Sigmoid colon (tissue), 7 donors: ENCODE data around the gene ACAP2. TPM values are rescaled to one million over a fixed set of nuclear protein-coding genes. Genes with fewer than 3 reads are reported as not detected.

Experiments used
- DNase-seq: peaks from one replicate; pipeline ENCODE4 v3.0.0-alpha.2; 2019
- H3K27ac ChIP-seq, 4 donors: fragments of 200-600 bp; sonication (generic); one replicate each; pipeline ENCODE4 v1.5.1; 2016 to 2019; ENCODE audit warnings: mild to moderate bottlenecking in 1 of 4
- H3K27me3 ChIP-seq, 3 donors: fragments of 200-600 bp; sonication (generic); one replicate each; pipeline ENCODE4 v1.5.1; 2019; ENCODE audit warnings: mild to moderate bottlenecking in 1 of 3
- H3K36me3 ChIP-seq, 4 donors: fragments of 200-600 bp; sonication (generic); one replicate each; pipeline ENCODE4 v1.5.1; 2016 to 2019
- H3K4me1 ChIP-seq, 4 donors: fragments of 200-600 bp; sonication (generic); one replicate each; pipeline ENCODE4 v1.5.1; 2017 to 2019
- H3K4me3 ChIP-seq, 4 donors: fragments of 200-600 bp; sonication (generic); one replicate each; pipeline ENCODE4 v1.5.1; 2017 to 2019; ENCODE audit warnings: mild to moderate bottlenecking in 2 of 4, moderate library complexity in 1 of 4
- H3K9me3 ChIP-seq, 4 donors: fragments of 200-600 bp in 3 of 4; sonication (generic) in 3 of 4; one replicate each; pipeline versions ENCODE4 v1.5.1 to v1.6.1; 2013 to 2019
- EP300 ChIP-seq, 4 donors: sonication (generic); formaldehyde crosslinking; IDR thresholded peaks; one replicate each; pipeline ENCODE4 v1.6.1; 2017; ENCODE audit warnings: antibody characterized with exemption in 4 of 4
- POLR2A ChIP-seq, 2 donors: fragments of 450-650 bp; IDR thresholded peaks; one replicate each; pipeline ENCODE4 v1.6.1; 2016; ENCODE audit warnings: antibody characterized with exemption in 2 of 2, mild to moderate bottlenecking in 2 of 2, moderate library complexity in 2 of 2
- POLR2AphosphoS5 ChIP-seq, 4 donors: sonication (generic); formaldehyde crosslinking; IDR thresholded peaks; one replicate each; pipeline ENCODE4 v1.6.1; 2017; ENCODE audit warnings: antibody characterized with exemption in 4 of 4
- WGBS, 2 donors: extraction: QIAGEN DNeasy Blood & Tissue Kit; methylation state at CpG; one replicate each; pipeline ENCODE4 v1.1.7; 2013; 5-methylcytosine and 5-hydroxymethylcytosine counted together
- intact Hi-C: fragments of 100-400 bp; cut with DNase I; formaldehyde crosslinking; loops from one replicate; pipeline ENCODE4 v1.15.1; 2023
- polyA plus RNA-seq, 3 donors: library from polyadenylated mRNA; stranded (reverse); fragments of 200-250 nt; gene quantifications; one replicate each; pipeline ENCODE4 v1.2.3, GENCODE V29; 2013
- total RNA-seq, 4 donors: library from RNA; depleted of rRNA; stranded (reverse); fragments of >200 nt; gene quantifications; one replicate each; pipeline ENCODE4 v1.1.0, GENCODE V29; 2016
- TF ChIP-seq, protein P1 (sequence below), 4 experiments: fragments of 450-650 bp in 3 of 4; fragments of 200-600 bp in 1 of 4; IDR thresholded peaks; one replicate each; pipeline ENCODE4 v1.5.1; 2016 to 2019; ENCODE audit warnings: antibody characterized with exemption in 4 of 4, mild to moderate bottlenecking in 3 of 4, moderate library complexity in 2 of 4
- donor health status: healthy with polysubstance abuse.
- donor health status: Bipolar disorder and iron deficiency.
- donor health status: healthy.

ACAP2 gene
- total and polyA plus RNA-seq, 7 donors, result 12.0 to 57.1 (median 28.0) TPM

DNA sequence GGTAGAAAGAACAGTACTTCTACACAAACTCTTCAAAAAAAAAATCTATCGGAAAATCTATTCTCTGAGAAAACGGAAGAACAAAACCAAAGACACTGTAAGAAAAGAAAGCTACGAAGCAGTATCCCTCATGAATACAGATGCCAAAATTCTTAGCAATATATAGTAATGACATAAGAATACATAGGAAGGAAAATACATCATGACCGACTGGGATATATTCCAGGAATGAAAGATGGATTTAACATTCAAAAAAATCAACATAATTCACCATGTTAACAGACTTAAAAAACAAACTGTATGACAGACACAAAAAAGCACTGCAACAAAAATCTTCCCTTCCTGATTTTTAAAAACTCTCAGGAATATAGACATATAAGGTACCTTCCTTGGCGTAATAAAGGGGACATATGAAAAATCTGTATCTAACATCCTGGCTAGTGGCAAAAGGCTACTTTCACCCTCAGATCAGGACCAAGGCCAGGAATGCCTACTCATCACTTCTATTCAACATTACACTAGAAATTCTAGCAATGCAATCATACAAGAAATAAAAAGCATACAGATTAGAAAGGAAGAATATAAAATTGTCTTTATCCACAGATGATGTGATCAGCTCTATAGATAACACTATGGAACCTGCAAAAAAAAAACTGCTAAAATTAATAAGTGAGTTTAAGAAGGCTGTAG lies 94.2 kb downstream of the ACAP2 start:
- H3K9me3 ChIP-seq, result no peaks in the 10 kb centered on the region
- WGBS, 2 donors, result 93 to 97% methylated on average over 5 of the region's 5 CpGs
- intact Hi-C loops, result no loop called here

DNA sequence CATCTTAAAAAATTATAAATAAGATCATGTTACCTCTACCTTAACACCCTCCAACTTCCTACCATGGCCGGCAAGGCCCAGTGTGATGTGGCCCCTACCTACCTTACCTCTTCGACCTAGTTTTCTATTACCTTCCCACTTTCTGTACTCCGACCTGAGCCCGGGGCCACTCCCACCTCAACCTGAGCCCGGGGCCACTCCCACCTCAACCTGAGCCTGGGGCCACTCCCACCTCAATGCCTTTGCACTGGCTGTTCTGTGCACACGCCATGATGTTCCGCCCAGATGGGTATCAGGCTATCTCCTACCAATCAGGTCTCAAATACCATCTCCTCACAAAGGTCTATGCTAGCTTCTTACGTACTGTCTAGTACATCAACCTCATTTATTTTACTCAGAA lies 105.1 kb downstream of the ACAP2 start:
- TF ChIP-seq POLR2AphosphoS5 (IDR thresholded peaks at IDR 0.05) (no peak), POLR2A (IDR thresholded peaks at IDR 0.05) (no peak), EP300 (IDR thresholded peaks at IDR 0.05) (no peak)
- TF ChIP-seq, protein P1, sequence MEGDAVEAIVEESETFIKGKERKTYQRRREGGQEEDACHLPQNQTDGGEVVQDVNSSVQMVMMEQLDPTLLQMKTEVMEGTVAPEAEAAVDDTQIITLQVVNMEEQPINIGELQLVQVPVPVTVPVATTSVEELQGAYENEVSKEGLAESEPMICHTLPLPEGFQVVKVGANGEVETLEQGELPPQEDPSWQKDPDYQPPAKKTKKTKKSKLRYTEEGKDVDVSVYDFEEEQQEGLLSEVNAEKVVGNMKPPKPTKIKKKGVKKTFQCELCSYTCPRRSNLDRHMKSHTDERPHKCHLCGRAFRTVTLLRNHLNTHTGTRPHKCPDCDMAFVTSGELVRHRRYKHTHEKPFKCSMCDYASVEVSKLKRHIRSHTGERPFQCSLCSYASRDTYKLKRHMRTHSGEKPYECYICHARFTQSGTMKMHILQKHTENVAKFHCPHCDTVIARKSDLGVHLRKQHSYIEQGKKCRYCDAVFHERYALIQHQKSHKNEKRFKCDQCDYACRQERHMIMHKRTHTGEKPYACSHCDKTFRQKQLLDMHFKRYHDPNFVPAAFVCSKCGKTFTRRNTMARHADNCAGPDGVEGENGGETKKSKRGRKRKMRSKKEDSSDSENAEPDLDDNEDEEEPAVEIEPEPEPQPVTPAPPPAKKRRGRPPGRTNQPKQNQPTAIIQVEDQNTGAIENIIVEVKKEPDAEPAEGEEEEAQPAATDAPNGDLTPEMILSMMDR (IDR thresholded peaks at IDR 0.05), result no peak
- no peak for DNase-seq
- intact Hi-C loops, result no loop called here
- no peaks in the 10 kb centered on the region for H3K4me1 ChIP-seq
- no peaks in the 10 kb centered on the region for H3K9me3 ChIP-seq
- peaks cover 0 to 21% (median 0%) of the 10 kb centered on the region in 4 donors for H3K36me3 ChIP-seq
- H3K27me3 ChIP-seq, result no peaks in the 10 kb centered on the region
- 85 to 95% methylated on average over 8 of the region's 8 CpGs for WGBS, 2 donors
- H3K4me3 ChIP-seq, result no peak overlapping the region
- no peak overlapping the region for H3K27ac ChIP-seq

More for the DNA sequence above, 94.2 kb downstream of the ACAP2 start:
- no peak for DNase-seq
- H3K27ac ChIP-seq, result no peak overlapping the region
- no peaks in the 10 kb centered on the region for H3K27me3 ChIP-seq
- TF ChIP-seq EP300 (IDR thresholded peaks at IDR 0.05) (no peak), POLR2A (IDR thresholded peaks at IDR 0.05) (no peak), POLR2AphosphoS5 (IDR thresholded peaks at IDR 0.05) (no peak)
- TF ChIP-seq, protein P1 (IDR thresholded peaks at IDR 0.05), result no peak
- H3K36me3 ChIP-seq, result no peaks in the 10 kb centered on the region
- no peak overlapping the region for H3K4me3 ChIP-seq
- no peaks in the 10 kb centered on the region for H3K4me1 ChIP-seq

DNA sequence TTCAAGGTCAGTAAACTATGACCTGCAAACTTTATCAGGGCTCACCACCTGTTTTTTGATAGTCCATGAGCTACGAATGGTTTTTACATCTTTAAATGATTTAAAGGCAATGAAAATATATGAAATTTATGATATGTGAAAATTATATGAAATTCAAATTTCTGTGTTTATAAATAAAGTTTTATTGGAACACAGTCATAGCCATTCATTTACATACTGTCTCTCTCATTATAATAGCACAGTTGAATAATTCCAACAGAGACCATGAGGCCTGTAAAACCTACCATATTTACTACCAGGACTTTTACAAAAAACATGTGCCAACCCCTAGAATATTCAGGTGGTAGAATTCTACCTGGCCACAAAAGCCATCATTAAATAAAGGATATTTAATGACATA lies 107.9 kb downstream of the ACAP2 start:
- intact Hi-C loops, result no loop called here
- Histone ChIP-seq H3K9me3 (no peaks in the 10 kb centered on the region), H3K27me3 (no peaks in the 10 kb centered on the region), H3K27ac (no peak overlapping the region), H3K4me3 (no peak overlapping the region), H3K4me1 (no peaks in the 10 kb centered on the region), H3K36me3 (peaks cover 0 to 47% (median 0%) of the 10 kb centered on the region in 4 donors)
- WGBS, 2 donors, result 90 to 92% methylated on average over 1 of the region's 1 CpG
- DNase-seq, result no peak
- no peak for TF ChIP-seq POLR2AphosphoS5 (IDR thresholded peaks at IDR 0.05)

DNA sequence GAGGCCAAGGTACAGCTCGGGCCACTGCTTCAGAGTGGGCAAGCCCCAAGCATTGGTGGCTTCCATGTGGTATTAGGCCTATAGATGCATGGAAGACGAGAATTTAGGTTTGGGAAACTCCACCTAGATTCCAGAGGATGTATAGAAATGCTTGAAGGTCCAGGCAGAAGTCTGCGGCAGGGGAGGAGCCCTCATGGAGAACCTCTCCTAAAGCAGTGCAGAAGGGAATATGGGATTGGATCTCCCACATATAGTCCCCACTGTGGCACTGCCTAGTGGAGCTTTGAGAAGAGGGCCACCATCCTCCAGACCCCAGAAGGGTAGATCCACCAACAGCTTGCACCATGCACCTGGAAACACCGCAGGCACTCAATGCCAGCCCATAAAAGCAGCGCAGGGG lies 123.8 kb downstream of the ACAP2 start:
- 98% methylated on average over 5 of the region's 5 CpGs for WGBS, 2 donors
- TF ChIP-seq, protein P1 (IDR thresholded peaks at IDR 0.05), result no peak
- TF ChIP-seq POLR2AphosphoS5 (IDR thresholded peaks at IDR 0.05), result no peak
- no peak for TF ChIP-seq POLR2A (IDR thresholded peaks at IDR 0.05)
- no peak for TF ChIP-seq EP300 (IDR thresholded peaks at IDR 0.05)

DNA sequence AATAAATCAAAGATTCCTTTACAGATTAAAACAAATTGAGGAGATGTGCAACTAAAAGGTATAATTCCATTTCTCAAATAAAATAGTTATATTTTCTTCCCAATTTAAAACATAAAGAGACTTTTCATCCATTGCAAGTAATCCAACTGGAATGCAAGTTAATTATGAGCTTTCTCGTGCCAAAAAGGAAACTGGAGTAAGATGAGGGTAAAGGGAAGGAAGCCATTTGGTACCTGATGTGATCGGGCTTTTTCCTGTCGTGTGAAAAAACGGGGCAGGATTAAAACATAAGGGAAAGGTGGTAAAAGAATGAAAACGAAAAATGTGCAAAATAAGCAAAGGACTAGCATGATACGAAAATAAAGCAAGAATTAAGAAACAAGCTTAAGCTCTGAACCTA lies 130.1 kb downstream of the ACAP2 start:
- Histone ChIP-seq H3K4me1 (no peaks in the 10 kb centered on the region), H3K27me3 (no peaks in the 10 kb centered on the region), H3K9me3 (no peaks in the 10 kb centered on the region), H3K36me3 (peaks cover 0 to 7% (median 0%) of the 10 kb centered on the region in 4 donors), H3K27ac (no peak overlapping the region), H3K4me3 (no peak overlapping the region)
- intact Hi-C loops, result no loop called here
- no peak for TF ChIP-seq POLR2A (IDR thresholded peaks at IDR 0.05)
- TF ChIP-seq POLR2AphosphoS5 (IDR thresholded peaks at IDR 0.05), result no peak
- TF ChIP-seq, protein P1 (IDR thresholded peaks at IDR 0.05), result no peak
- TF ChIP-seq EP300 (IDR thresholded peaks at IDR 0.05), result no peak
- DNase-seq, result no peak
- 77 to 92% methylated on average over 6 of the region's 6 CpGs for WGBS, 2 donors

More for the DNA sequence above, 123.8 kb downstream of the ACAP2 start:
- no peak overlapping the region for H3K27ac ChIP-seq
- H3K4me3 ChIP-seq, result no peak overlapping the region
- intact Hi-C loops, result no loop called here
- no peaks in the 10 kb centered on the region for H3K9me3 ChIP-seq
- DNase-seq, result no peak
- H3K27me3 ChIP-seq, result no peaks in the 10 kb centered on the region
- peaks cover 0 to 25% (median 3%) of the 10 kb centered on the region in 4 donors for H3K36me3 ChIP-seq
- no peaks in the 10 kb centered on the region for H3K4me1 ChIP-seq
